GM12878 (cell line): ENCODE data around the gene PES1. TPM values are rescaled to one million over a fixed set of nuclear protein-coding genes. Genes with fewer than 3 reads are reported as not detected.

Source experiments
- ATAC-seq: fragments of 200-7000 bp; cut with Tn5 transposase; 3 replicates; pipeline ENCODE4 v1.9.1; 2020; ENCODE audit warnings: mild to moderate bottlenecking, moderate library complexity
- BruUV-seq: library from RNA; stranded (reverse); fragments of 400-500 nt; replicated peaks from 2 replicates; lab custom pipeline; 2021; lab: Mats Ljungman, UMichigan
- CTCF ChIA-PET: fragments of 300-600 bp; sonication (Branson Sonifier 250); formaldehyde crosslinking; extraction: SDS; loops from one replicate; lab custom pipeline; 2021; ENCODE audit warnings: inconsistent platforms; lab: Yijun Ruan, JAX
- POLR2A ChIA-PET: fragments of 350-600 bp; formaldehyde crosslinking; extraction: SDS; loops from one replicate; lab custom pipeline; 2021; ENCODE audit warnings: inconsistent platforms; lab: Charles Lee
- RAD21 ChIA-PET: fragments of 300-600 bp; sonication (Branson Sonifier 250); formaldehyde crosslinking; loops from one replicate; lab custom pipeline; 2023; ENCODE audit warnings: antibody characterized with exemption; ENCODE audit not compliant: unreplicated experiment; lab: Charles Lee
- SMC1A ChIA-PET: fragments of 300-600 bp; sonication (Branson Sonifier 250); formaldehyde crosslinking; loops from one replicate; lab custom pipeline; 2023; ENCODE audit not compliant: unreplicated experiment, uncharacterized antibody; lab: Charles Lee
- DNase-seq: peaks from one replicate; pipeline ENCODE4 v3.0.0-alpha.2; 2011; ENCODE audit warnings: low read depth, low spot score
- FAIRE-seq: peaks from 3 replicates; lab custom pipeline; 2011; peaks lifted over from hg19 to GRCh38; lab: Jason Lieb, UNC
- H2AFZ ChIP-seq: 2 replicates; pipeline ENCODE4 v1.6.0; 2011; ENCODE audit warnings: low read depth, low read length, control low read depth; ENCODE audit not compliant: control insufficient read depth
- H3K27ac ChIP-seq: 2 replicates; pipeline ENCODE4 v1.5.1; 2011; ENCODE audit warnings: control low read depth; ENCODE audit not compliant: control insufficient read depth, insufficient read depth
- H3K27me3 ChIP-seq, 2 experiments: replicated peaks in 1 of 2; 2 replicates each; pipeline versions ENCODE4 v1.6.0 to v1.6.1; 2011; ENCODE audit warnings: low read length in 1 of 2; ENCODE audit not compliant: control insufficient read depth in 2 of 2, insufficient read depth in 2 of 2
- H3K36me3 ChIP-seq, 2 experiments: 2 replicates each; pipeline ENCODE4 v1.5.1; 2011; ENCODE audit warnings: low read length in 1 of 2; ENCODE audit not compliant: control insufficient read depth in 2 of 2, insufficient read depth in 2 of 2
- H3K4me1 ChIP-seq: 2 replicates; pipeline ENCODE4 v1.6.1; 2011; ENCODE audit warnings: mild to moderate bottlenecking, low read length, moderate library complexity, mixed read lengths; ENCODE audit not compliant: control insufficient read depth, insufficient read depth
- H3K4me2 ChIP-seq: 2 replicates; pipeline ENCODE4 v1.6.0; 2011; ENCODE audit warnings: control low read depth; ENCODE audit not compliant: control insufficient read depth, insufficient read depth
- H3K4me3 ChIP-seq: fragments of 200-600 bp; sonication (generic); 2 replicates; pipeline ENCODE4 v1.5.1; 2016
- H3K79me2 ChIP-seq: 2 replicates; pipeline ENCODE4 v1.6.0; 2011; ENCODE audit warnings: low read length; ENCODE audit not compliant: control insufficient read depth, insufficient read depth
- H3K9ac ChIP-seq: 2 replicates; pipeline ENCODE4 v1.8.0; 2011; ENCODE audit warnings: low read length, control low read depth, mixed read lengths; ENCODE audit not compliant: control insufficient read depth, insufficient read depth
- H3K9me3 ChIP-seq: replicated peaks from 3 replicates; pipeline ENCODE4 v1.5.1; 2011; ENCODE audit warnings: mild to moderate bottlenecking, low read length; ENCODE audit not compliant: control insufficient read depth, insufficient read depth
- H4K20me1 ChIP-seq: 2 replicates; pipeline ENCODE4 v1.6.0; 2011; ENCODE audit not compliant: control insufficient read depth, insufficient read depth
- ASH2L ChIP-seq: fragments of 300-600, 200-600 bp; sonication (generic); IDR thresholded peaks from 2 replicates; pipeline ENCODE4 v1.6.1; 2017; ENCODE audit warnings: low read depth, mild to moderate bottlenecking, borderline replicate concordance
- EP300 ChIP-seq, 2 experiments: fragments of 150-350 bp in 1 of 2; IDR thresholded peaks; 2 replicates each; pipeline ENCODE4 v1.6.1; 2011 to 2012; ENCODE audit warnings: low read depth in 2 of 2, low read length in 2 of 2, borderline replicate concordance in 1 of 2, improper control_type of control experiment in 1 of 2, inconsistent platforms in 1 of 2; ENCODE audit not compliant: control insufficient read depth in 1 of 2
- NBN ChIP-seq: fragments of 450-650 bp; IDR thresholded peaks from 2 replicates; pipeline ENCODE4 v1.6.1; 2016
- NFYA ChIP-seq: IDR thresholded peaks from 2 replicates; pipeline ENCODE4 v1.6.1; 2011; ENCODE audit warnings: low read depth, mild to moderate bottlenecking, low read length, improper control_type of control experiment, borderline replicate concordance
- REST ChIP-seq: IDR thresholded peaks from 2 replicates; pipeline ENCODE4 v1.6.1; 2012; ENCODE audit warnings: mild to moderate bottlenecking, low read depth, low read length
- SP1 ChIP-seq: IDR thresholded peaks from one replicate; pipeline ENCODE4 v1.6.1; 2011; ENCODE audit warnings: low read depth, low read length
- TBL1XR1 ChIP-seq: IDR thresholded peaks from 2 replicates; pipeline ENCODE4 v1.6.1; 2012; ENCODE audit warnings: low read depth, low read length, improper control_type of control experiment
- YBX1 ChIP-seq: fragments of 450-650 bp; IDR thresholded peaks from 2 replicates; pipeline ENCODE4 v1.6.1; 2016; ENCODE audit warnings: antibody characterized with exemption
- WGBS: methylation state at CpG from one replicate; pipeline ENCODE4 v1.1.6; 2016; ENCODE audit warnings: low lambda C conversion rate; ENCODE audit not compliant: insufficient replicate concordance, insufficient coverage; ENCODE audit errors: missing lambda C conversion rate; 5-methylcytosine and 5-hydroxymethylcytosine counted together
- in situ Hi-C: fragments of 300-500 bp; cut with MboI; formaldehyde crosslinking; loops from 9 replicates; pipeline ENCODE4 v1.14.3; 2018; ENCODE audit warnings: mixed read lengths
- intact Hi-C: fragments of 100-400 bp; cut with micrococcal nuclease; formaldehyde crosslinking; loops from one replicate; pipeline ENCODE4 v1.14.2; 2022; ENCODE audit not compliant: unreplicated experiment
- polyA plus RNA-seq, 11 experiments: library from polyadenylated mRNA; depleted of rRNA in 4 of 11; unstranded in 6 of 11; stranded (reverse) in 5 of 11; fragments of >200 nt; fragmentation: Nextera tagmentation in 4 of 11; fragmentation: Illumina TruSeq in 1 of 11; extraction: Ambion mirVana in 4 of 11; extraction: Trizol in 1 of 11; gene quantifications; 1 replicate in 1 of 11; 2 replicates in 10 of 11; pipeline versions ENCODE4 v1.2.1 to v1.2.3, GENCODE V29; 2011 to 2016; ENCODE audit warnings: inconsistent platforms in 2 of 11, missing spikeins in 2 of 11, low read depth in 1 of 11
- total RNA-seq, 4 experiments: library from RNA; depleted of rRNA in 3 of 4; stranded (reverse); fragments of >200 nt in 3 of 4; fragmentation: Illumina TruSeq in 1 of 4; extraction: Trizol in 1 of 4; gene quantifications; 2 replicates each; pipeline versions ENCODE4 v1.2.1 to v1.2.3, GENCODE V29; 2013 to 2021
- TF ChIP-seq, protein P1 (sequence below): fragments of 450-650 bp; IDR thresholded peaks from 2 replicates; pipeline ENCODE4 v1.6.1; 2017; ENCODE audit warnings: antibody characterized with exemption, mild to moderate bottlenecking, moderate library complexity
- TF ChIP-seq, protein P2 (sequence below): fragments of 450-650 bp; IDR thresholded peaks from 2 replicates; pipeline ENCODE4 v1.6.1; 2017; ENCODE audit warnings: mild to moderate bottlenecking
- TF ChIP-seq, protein P3 (sequence below): fragments of 450-650 bp; IDR thresholded peaks from 2 replicates; pipeline ENCODE4 v1.6.1; 2017; ENCODE audit warnings: mild to moderate bottlenecking, moderate library complexity

Gene PES1
- total and polyA plus RNA-seq, 10 of the 15 experiments (the other 5 are each of a cell fraction or from before 2014, with no cell fraction given), result 6.9 to 139 (median 106) TPM

DNA sequence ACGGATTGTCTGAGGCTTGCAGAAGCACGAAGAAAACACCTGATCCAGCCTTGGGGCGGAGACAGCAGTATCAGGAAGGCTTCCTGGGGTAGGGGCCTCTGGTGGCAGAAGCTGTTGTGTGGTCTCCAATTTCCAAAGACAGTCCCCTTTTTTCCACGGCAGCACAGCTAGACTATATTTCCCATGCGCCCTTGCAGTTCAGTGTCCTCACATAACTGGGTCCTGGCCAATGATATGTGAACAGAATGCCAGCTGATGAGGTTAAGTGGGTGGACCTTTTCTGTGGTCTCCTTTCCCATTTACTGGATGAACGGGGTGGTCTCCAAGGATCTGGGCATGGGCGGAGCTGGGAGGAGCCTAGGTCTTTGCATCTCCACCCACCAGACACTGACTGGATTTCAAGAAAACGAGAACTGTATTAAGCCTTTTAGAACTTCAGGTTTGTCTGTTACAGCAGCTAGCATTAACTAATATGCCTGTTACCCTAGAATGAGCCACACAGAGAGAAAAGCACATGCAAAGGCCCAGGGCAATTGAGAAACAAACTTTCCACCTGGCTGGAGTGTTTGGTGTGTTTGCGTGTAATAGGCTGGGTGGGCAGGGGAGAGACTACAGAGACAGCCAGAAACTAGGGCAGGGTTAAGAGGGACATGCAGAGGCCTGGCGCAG is 23.4 kb downstream of the PES1 start:
- no peaks in the 10 kb centered on the region for H3K27me3 ChIP-seq
- no peak overlapping the region for H3K4me3 ChIP-seq
- ATAC-seq (no peak), DNase-seq (no peak), FAIRE-seq (no peak)
- no peak overlapping the region for H3K9ac ChIP-seq
- ChIA-PET CTCF (no interaction called here), SMC1A (no interaction called here), POLR2A (no interaction called here), RAD21 (no interaction called here)
- H3K9me3 ChIP-seq, result no peaks in the 10 kb centered on the region
- H2AFZ ChIP-seq, result no peak overlapping the region
- no peak overlapping the region for H3K4me2 ChIP-seq
- no peaks in the 10 kb centered on the region for H3K4me1 ChIP-seq
- 43% methylated on average over 10 of the region's 10 CpGs for WGBS
- in situ Hi-C loops, result no loop called here
- intact Hi-C loops, result no loop called here
- H4K20me1 ChIP-seq, result no peaks in the 10 kb centered on the region; the same call in 1 of the 2 replicates
- no peak overlapping the region for H3K27ac ChIP-seq
- H3K36me3 ChIP-seq, result no peaks in the 10 kb centered on the region
- no peaks in the 10 kb centered on the region for H3K79me2 ChIP-seq
- no TSS peak for BruUV-seq
- TF ChIP-seq NBN (no peak), NFYA (no peak), ASH2L (no peak), TBL1XR1 (no peak), SP1 (no peak), YBX1 (no peak), REST (no peak), EP300 (IDR thresholded peaks at IDR 0.05; ENCODE audit: borderline replicate concordance in 1 of 2, control insufficient read depth in 1 of 2, low read depth in 2 of 2, low read length in 2 of 2) (no peak)
- TF ChIP-seq, protein P1, sequence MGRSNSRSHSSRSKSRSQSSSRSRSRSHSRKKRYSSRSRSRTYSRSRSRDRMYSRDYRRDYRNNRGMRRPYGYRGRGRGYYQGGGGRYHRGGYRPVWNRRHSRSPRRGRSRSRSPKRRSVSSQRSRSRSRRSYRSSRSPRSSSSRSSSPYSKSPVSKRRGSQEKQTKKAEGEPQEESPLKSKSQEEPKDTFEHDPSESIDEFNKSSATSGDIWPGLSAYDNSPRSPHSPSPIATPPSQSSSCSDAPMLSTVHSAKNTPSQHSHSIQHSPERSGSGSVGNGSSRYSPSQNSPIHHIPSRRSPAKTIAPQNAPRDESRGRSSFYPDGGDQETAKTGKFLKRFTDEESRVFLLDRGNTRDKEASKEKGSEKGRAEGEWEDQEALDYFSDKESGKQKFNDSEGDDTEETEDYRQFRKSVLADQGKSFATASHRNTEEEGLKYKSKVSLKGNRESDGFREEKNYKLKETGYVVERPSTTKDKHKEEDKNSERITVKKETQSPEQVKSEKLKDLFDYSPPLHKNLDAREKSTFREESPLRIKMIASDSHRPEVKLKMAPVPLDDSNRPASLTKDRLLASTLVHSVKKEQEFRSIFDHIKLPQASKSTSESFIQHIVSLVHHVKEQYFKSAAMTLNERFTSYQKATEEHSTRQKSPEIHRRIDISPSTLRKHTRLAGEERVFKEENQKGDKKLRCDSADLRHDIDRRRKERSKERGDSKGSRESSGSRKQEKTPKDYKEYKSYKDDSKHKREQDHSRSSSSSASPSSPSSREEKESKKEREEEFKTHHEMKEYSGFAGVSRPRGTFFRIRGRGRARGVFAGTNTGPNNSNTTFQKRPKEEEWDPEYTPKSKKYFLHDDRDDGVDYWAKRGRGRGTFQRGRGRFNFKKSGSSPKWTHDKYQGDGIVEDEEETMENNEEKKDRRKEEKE, result no peak
- TF ChIP-seq, protein P2, sequence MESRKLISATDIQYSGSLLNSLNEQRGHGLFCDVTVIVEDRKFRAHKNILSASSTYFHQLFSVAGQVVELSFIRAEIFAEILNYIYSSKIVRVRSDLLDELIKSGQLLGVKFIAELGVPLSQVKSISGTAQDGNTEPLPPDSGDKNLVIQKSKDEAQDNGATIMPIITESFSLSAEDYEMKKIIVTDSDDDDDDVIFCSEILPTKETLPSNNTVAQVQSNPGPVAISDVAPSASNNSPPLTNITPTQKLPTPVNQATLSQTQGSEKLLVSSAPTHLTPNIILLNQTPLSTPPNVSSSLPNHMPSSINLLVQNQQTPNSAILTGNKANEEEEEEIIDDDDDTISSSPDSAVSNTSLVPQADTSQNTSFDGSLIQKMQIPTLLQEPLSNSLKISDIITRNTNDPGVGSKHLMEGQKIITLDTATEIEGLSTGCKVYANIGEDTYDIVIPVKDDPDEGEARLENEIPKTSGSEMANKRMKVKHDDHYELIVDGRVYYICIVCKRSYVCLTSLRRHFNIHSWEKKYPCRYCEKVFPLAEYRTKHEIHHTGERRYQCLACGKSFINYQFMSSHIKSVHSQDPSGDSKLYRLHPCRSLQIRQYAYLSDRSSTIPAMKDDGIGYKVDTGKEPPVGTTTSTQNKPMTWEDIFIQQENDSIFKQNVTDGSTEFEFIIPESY, result no peak
- TF ChIP-seq, protein P3, sequence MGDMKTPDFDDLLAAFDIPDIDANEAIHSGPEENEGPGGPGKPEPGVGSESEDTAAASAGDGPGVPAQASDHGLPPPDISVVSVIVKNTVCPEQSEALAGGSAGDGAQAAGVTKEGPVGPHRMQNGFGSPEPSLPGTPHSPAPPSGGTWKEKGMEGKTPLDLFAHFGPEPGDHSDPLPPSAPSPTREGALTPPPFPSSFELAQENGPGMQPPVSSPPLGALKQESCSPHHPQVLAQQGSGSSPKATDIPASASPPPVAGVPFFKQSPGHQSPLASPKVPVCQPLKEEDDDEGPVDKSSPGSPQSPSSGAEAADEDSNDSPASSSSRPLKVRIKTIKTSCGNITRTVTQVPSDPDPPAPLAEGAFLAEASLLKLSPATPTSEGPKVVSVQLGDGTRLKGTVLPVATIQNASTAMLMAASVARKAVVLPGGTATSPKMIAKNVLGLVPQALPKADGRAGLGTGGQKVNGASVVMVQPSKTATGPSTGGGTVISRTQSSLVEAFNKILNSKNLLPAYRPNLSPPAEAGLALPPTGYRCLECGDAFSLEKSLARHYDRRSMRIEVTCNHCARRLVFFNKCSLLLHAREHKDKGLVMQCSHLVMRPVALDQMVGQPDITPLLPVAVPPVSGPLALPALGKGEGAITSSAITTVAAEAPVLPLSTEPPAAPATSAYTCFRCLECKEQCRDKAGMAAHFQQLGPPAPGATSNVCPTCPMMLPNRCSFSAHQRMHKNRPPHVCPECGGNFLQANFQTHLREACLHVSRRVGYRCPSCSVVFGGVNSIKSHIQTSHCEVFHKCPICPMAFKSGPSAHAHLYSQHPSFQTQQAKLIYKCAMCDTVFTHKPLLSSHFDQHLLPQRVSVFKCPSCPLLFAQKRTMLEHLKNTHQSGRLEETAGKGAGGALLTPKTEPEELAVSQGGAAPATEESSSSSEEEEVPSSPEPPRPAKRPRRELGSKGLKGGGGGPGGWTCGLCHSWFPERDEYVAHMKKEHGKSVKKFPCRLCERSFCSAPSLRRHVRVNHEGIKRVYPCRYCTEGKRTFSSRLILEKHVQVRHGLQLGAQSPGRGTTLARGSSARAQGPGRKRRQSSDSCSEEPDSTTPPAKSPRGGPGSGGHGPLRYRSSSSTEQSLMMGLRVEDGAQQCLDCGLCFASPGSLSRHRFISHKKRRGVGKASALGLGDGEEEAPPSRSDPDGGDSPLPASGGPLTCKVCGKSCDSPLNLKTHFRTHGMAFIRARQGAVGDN, result no peak
